ENCODE measurements around the gene RAPGEF4. TPM values are rescaled to one million over a fixed set of nuclear protein-coding genes. Genes with fewer than 3 reads are reported as not detected.

The RAPGEF4 gene
- total RNA-seq, 1 experiment from 2014 or later = 0.62 TPM

DNA sequence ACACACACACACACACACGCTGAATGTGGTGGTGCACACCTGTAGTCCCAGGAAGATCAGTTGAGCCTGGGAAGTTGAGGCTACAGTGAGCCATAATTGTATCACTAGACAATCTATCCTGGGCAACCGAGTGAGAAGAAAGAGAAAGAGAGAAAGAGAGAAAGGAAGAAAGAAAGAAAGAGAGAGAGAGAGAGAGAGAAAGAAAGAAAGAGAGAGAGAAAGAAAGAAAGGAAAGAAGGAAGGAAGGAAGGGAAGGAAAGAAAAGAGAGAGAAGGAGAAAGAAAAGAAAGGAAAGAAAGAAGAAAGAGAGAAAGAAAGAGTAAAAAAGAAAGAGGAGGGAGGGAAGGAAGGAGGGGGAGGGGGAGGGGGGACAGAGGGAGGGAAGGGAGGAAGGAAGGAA lies 190.0 kb downstream of the RAPGEF4 start:
- no peaks in the 10 kb centered on the region; the same call in 1 of the 2 replicates for H3K4me1 ChIP-seq (ENCODE audit: control insufficient read depth, insufficient read depth, low read length)
- in situ Hi-C loops (cut with HindIII; ENCODE audit: low pct_unique_long_range_greater_than_20kb, low sequenced_read_pairs) = no loop called here
- H3K4me3 ChIP-seq (ENCODE audit: low read depth in 2 of 2, low read length in 2 of 2) = no peak overlapping the region
- no TSS peak for BruUV-seq (replicated peaks)
- intact Hi-C loops (cut with micrococcal nuclease; ENCODE audit: unreplicated experiment) = no loop called here
- ChIA-PET CTCF (no interaction called here), POLR2A (interaction anchor here (0.8 kb wide), 1 partner anchor 95 kb away, joined by 5 read pairs; no protein-coding TSS in a partner anchor)
- no peaks in the 10 kb centered on the region for H3K9me3 ChIP-seq (ENCODE audit: control insufficient read depth, insufficient read depth, low read depth, low read length)
- H3K27ac ChIP-seq (ENCODE audit: low read length) = no peak overlapping the region
- no peak for TF ChIP-seq CTCF (IDR thresholded peaks at IDR 0.05)
- TF ChIP-seq TCF7L2 (IDR thresholded peaks at IDR 0.05; ENCODE audit: low read depth, low read length) = no peak
- TF ChIP-seq, protein P1, sequence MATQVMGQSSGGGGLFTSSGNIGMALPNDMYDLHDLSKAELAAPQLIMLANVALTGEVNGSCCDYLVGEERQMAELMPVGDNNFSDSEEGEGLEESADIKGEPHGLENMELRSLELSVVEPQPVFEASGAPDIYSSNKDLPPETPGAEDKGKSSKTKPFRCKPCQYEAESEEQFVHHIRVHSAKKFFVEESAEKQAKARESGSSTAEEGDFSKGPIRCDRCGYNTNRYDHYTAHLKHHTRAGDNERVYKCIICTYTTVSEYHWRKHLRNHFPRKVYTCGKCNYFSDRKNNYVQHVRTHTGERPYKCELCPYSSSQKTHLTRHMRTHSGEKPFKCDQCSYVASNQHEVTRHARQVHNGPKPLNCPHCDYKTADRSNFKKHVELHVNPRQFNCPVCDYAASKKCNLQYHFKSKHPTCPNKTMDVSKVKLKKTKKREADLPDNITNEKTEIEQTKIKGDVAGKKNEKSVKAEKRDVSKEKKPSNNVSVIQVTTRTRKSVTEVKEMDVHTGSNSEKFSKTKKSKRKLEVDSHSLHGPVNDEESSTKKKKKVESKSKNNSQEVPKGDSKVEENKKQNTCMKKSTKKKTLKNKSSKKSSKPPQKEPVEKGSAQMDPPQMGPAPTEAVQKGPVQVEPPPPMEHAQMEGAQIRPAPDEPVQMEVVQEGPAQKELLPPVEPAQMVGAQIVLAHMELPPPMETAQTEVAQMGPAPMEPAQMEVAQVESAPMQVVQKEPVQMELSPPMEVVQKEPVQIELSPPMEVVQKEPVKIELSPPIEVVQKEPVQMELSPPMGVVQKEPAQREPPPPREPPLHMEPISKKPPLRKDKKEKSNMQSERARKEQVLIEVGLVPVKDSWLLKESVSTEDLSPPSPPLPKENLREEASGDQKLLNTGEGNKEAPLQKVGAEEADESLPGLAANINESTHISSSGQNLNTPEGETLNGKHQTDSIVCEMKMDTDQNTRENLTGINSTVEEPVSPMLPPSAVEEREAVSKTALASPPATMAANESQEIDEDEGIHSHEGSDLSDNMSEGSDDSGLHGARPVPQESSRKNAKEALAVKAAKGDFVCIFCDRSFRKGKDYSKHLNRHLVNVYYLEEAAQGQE (IDR thresholded peaks at IDR 0.05; ENCODE audit: insufficient read depth in 1 of 2, low read depth in 2 of 2, low read length in 1 of 2) = no peak
- no peak for TF ChIP-seq SIN3A (IDR thresholded peaks at IDR 0.05; ENCODE audit: borderline replicate concordance, insufficient read depth, low read depth, low read length)
- no peak for TF ChIP-seq POLR2AphosphoS5 (IDR thresholded peaks at IDR 0.05; ENCODE audit: low read depth, low read length)
- no peak for DNase-seq (ENCODE audit: low read depth, low spot score)
- H3K27me3 ChIP-seq (ENCODE audit: control insufficient read depth, insufficient read depth, low read length) = no peaks in the 10 kb centered on the region
- ATAC-seq = no peak
- no peaks in the 10 kb centered on the region for H3K36me3 ChIP-seq (ENCODE audit: control insufficient read depth, insufficient read depth, low read length)

- ATAC-seq (no peak), DNase-seq (ENCODE audit: low read depth, low spot score) (no peak)
- BruUV-seq (replicated peaks) = no TSS peak
- CTCF ChIA-PET = interaction anchor here (0.6 kb wide), 1 partner anchor 534 kb away, joined by 6 read pairs; no protein-coding TSS in a partner anchor
- TF ChIP-seq, protein P1 (IDR thresholded peaks at IDR 0.05; ENCODE audit: insufficient read depth in 1 of 2, low read depth in 2 of 2, low read length in 1 of 2) = no peak
- no peak for TF ChIP-seq POLR2AphosphoS5 (IDR thresholded peaks at IDR 0.05; ENCODE audit: low read depth, low read length)
- no peak for TF ChIP-seq SIN3A (IDR thresholded peaks at IDR 0.05; ENCODE audit: borderline replicate concordance, insufficient read depth, low read depth, low read length)
- TF ChIP-seq CTCF (IDR thresholded peaks at IDR 0.05) = no peak
- TF ChIP-seq TCF7L2 (IDR thresholded peaks at IDR 0.05; ENCODE audit: low read depth, low read length) = no peak
- intact Hi-C loops (cut with micrococcal nuclease; ENCODE audit: unreplicated experiment) (no loop called here), in situ Hi-C loops (cut with HindIII; ENCODE audit: low pct_unique_long_range_greater_than_20kb, low sequenced_read_pairs) (no loop called here)
- POLR2A ChIA-PET = interaction anchor here (1.2 kb wide), 1 partner anchor 127 kb away, joined by 3 read pairs; no protein-coding TSS in a partner anchor
- peaks cover 4% of the 10 kb centered on the region; the same call in 1 of the 2 replicates for H3K4me1 ChIP-seq (ENCODE audit: control insufficient read depth, insufficient read depth, low read length)
- H3K27me3 ChIP-seq (ENCODE audit: control insufficient read depth, insufficient read depth, low read length) = no peaks in the 10 kb centered on the region
- H3K27ac ChIP-seq (ENCODE audit: low read length) = no peak overlapping the region
- no peak overlapping the region for H3K4me3 ChIP-seq (ENCODE audit: low read depth in 2 of 2, low read length in 2 of 2)
- H3K9me3 ChIP-seq (ENCODE audit: control insufficient read depth, insufficient read depth, low read depth, low read length) = no peaks in the 10 kb centered on the region
- no peaks in the 10 kb centered on the region for H3K36me3 ChIP-seq (ENCODE audit: control insufficient read depth, insufficient read depth, low read length)
Observed at GRCh38 chr2:172926785-172927640, 191.4 kb downstream of the RAPGEF4 start.

Measured in Panc1 (cell line).